ENCODE results near the gene SPINT2. TPM values are rescaled to one million over a fixed set of nuclear protein-coding genes. Genes with fewer than 3 reads are reported as not detected.

SPINT2 gene
- total RNA-seq, 4 donors from 2014 or later: 401 to 505 (median 497) TPM

DNA sequence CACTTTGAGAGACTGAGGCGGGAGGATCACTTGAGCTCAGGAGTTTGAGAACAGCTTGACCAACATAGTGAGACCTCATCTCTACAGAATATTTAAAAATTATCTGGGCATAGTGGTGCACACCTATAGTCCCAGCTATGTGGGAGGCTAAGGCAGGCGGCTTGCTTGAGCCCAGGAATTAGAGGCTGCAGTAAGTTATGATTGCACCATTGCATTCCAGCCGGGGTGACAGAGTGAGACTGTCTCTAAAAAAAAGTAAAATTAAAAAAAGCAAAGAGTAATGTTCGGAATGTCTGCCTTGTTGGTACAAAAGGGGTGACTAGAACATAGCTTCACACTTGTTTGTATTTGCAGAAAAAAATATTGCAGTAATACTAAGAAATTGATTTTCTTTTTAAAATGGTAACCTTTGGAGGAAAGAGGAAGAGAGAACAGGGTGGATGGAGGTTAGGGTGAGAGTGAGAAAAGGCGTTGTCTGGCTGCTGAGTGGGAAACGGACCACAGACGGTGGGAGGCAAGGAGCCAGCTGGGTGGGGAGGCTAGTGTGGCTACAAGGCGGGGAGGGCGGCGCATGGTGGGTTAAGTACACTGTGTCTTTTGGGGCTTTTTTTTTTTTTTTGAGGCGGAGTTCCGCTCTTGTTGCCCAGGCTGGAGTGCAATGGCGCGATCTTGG, 18.4 kb upstream of the SPINT2 start:
- intact Hi-C loops (cut with DNase I; ENCODE audit: low total_unique reads): no loop called here

DNA sequence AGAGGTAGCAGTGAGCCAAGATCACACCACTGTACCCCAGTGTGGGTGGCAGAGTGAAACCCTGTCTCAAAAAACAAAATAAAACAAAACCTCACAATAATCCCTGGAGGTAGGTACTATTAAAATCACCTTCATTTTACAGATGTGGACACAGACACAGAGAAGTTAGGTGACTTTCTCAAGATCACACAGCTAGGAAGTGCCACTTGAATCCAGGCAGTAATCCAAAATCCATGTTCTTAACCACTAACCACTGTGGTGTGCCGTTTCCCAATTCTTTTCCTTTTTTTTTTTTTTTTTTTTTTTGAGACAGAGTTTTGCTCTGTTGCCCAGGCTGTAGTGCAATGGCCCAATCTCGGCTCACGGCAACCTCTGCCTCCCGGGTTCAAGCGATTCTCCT, 17.2 kb upstream of the SPINT2 start:
- intact Hi-C loops (cut with DNase I; ENCODE audit: low total_unique reads): no loop called here
- DNase-seq (ENCODE audit: low spot score in 2 of 2): no peak
- no peak overlapping the region for H3K4me3 ChIP-seq (ENCODE audit: low read depth, poor library complexity, severe bottlenecking)
- 71 to 84% methylated on average over 4 to 5 of the region's 5 CpGs for WGBS, 2 donors
- TF ChIP-seq, protein P1, sequence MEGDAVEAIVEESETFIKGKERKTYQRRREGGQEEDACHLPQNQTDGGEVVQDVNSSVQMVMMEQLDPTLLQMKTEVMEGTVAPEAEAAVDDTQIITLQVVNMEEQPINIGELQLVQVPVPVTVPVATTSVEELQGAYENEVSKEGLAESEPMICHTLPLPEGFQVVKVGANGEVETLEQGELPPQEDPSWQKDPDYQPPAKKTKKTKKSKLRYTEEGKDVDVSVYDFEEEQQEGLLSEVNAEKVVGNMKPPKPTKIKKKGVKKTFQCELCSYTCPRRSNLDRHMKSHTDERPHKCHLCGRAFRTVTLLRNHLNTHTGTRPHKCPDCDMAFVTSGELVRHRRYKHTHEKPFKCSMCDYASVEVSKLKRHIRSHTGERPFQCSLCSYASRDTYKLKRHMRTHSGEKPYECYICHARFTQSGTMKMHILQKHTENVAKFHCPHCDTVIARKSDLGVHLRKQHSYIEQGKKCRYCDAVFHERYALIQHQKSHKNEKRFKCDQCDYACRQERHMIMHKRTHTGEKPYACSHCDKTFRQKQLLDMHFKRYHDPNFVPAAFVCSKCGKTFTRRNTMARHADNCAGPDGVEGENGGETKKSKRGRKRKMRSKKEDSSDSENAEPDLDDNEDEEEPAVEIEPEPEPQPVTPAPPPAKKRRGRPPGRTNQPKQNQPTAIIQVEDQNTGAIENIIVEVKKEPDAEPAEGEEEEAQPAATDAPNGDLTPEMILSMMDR (IDR thresholded peaks at IDR 0.05): no peak
- no peak for TF ChIP-seq POLR2A (IDR thresholded peaks at IDR 0.05)

More for the DNA sequence above, 18.4 kb upstream of the SPINT2 start:
- no peak for TF ChIP-seq POLR2A (IDR thresholded peaks at IDR 0.05)
- TF ChIP-seq, protein P1 (IDR thresholded peaks at IDR 0.05): no peak
- WGBS, 2 donors: 46 to 65% methylated on average over 14 of the region's 14 CpGs
- no peak for DNase-seq (ENCODE audit: low spot score in 2 of 2)
- H3K4me3 ChIP-seq (ENCODE audit: low read depth, poor library complexity, severe bottlenecking): no peak overlapping the region

DNA sequence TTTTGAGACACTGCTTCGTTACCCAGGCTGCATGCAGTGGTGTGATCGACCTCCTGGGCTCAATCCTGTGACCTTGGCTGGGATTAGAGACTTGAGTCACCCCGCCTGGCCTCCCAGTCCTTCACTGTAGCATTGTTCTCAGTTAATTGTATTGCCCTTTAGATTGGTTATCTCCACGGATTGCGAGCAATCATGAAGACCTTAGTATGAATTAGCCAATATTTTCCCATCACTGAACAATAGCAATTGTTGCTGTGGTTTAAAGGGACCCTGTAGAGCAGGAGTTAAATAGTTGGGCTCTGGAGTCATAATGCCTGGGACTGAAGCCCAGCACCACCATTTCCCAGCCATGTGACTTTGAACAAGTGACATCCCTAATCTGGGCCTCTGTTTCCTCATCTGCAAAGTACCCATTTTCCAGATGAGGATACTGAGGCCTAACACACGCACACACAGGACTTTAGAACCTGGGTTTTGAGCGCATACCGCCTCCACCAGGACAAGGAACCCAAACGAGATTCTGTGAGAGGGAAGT, 16.6 kb upstream of the SPINT2 start:
- no peak for TF ChIP-seq POLR2A (IDR thresholded peaks at IDR 0.05)
- TF ChIP-seq, protein P1 (IDR thresholded peaks at IDR 0.05): no peak
- WGBS, 2 donors: 80 to 83% methylated on average over 9 of the region's 9 CpGs
- no peak for DNase-seq (ENCODE audit: low spot score in 2 of 2)
- intact Hi-C loops (cut with DNase I; ENCODE audit: low total_unique reads): no loop called here
- H3K4me3 ChIP-seq (ENCODE audit: low read depth, poor library complexity, severe bottlenecking): no peak overlapping the region

DNA sequence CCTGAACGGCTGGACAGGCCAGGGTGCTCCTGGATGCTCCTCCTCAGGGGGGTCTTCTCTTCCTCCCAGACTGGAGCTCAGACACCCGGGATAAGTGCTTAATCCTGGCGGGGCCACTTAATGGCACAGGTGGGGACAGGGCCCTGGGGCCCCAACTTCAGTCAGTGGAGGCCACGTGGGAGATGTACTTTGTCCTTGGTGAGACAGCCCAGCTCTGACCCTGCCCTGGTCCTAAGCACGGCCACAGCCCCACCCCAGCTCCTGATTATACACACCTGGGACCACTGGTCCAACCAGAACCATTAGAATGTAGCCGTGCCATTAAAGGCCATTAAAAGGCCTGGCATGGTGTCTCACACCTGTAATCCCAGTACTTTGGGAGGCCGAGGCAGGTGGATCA, 16.0 kb upstream of the SPINT2 start:
- 87 to 91% methylated on average over 7 of the region's 7 CpGs for WGBS, 2 donors
- TF ChIP-seq POLR2A (IDR thresholded peaks at IDR 0.05): no peak
- TF ChIP-seq, protein P1 (IDR thresholded peaks at IDR 0.05): no peak
- intact Hi-C loops (cut with DNase I; ENCODE audit: low total_unique reads): no loop called here

DNA sequence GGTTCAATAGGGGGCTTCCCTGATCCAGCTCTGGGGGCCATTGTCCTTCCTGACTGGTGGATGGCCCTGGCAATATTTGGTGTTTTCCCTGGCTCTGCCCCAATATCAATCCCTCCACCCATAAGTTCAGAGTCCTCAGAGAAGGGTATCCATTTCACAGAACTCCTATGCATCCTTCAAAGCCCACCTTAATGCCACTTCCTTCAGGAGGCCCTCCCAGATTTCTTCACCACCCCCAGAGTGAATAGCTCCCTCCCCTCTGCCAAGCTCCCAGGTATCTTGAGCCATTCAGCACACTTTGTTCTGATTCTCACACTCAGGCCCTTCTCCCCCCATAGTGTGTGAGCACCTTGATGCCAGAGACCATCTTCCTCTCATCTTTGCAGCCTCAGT, 13.9 kb upstream of the SPINT2 start:
- no peak for DNase-seq (ENCODE audit: low spot score in 2 of 2)
- intact Hi-C loops (cut with DNase I; ENCODE audit: low total_unique reads): no loop called here
- H3K4me3 ChIP-seq (ENCODE audit: low read depth, poor library complexity, severe bottlenecking): no peak overlapping the region
- no peak for TF ChIP-seq POLR2A (IDR thresholded peaks at IDR 0.05)
- TF ChIP-seq, protein P1 (IDR thresholded peaks at IDR 0.05): no peak

More for the DNA sequence above, 16.0 kb upstream of the SPINT2 start:
- H3K4me3 ChIP-seq (ENCODE audit: low read depth, poor library complexity, severe bottlenecking): no peak overlapping the region
- DNase-seq (ENCODE audit: low spot score in 2 of 2): no peak
